HCT116 (cell line): ENCODE results near the gene TOX4. TPM values are rescaled to one million over a fixed set of nuclear protein-coding genes. Genes with fewer than 3 reads are reported as not detected.

Source experiments
- ATAC-seq: fragments of 200-7000 bp; cut with Tn5 transposase; 2 replicates; pipeline ENCODE4 v1.9.1; 2020; ENCODE audit warnings: mild to moderate bottlenecking, moderate library complexity
- BruUV-seq: library from RNA; stranded (reverse); fragments of 400-500 nt; replicated peaks from 2 replicates; lab custom pipeline; 2021; lab: Mats Ljungman, UMichigan
- CTCF ChIA-PET: fragments of 300-600 bp; sonication (Branson Sonifier 250); formaldehyde crosslinking; loops from one replicate; lab custom pipeline; 2021; ENCODE audit warnings: antibody characterized with exemption; lab: Charles Lee
- POLR2A ChIA-PET: fragments of 300-600, 350-600 bp; sonication (Branson Sonifier 250); formaldehyde crosslinking; loops from one replicate; lab custom pipeline; 2021; ENCODE audit warnings: antibody characterized with exemption; lab: Charles Lee
- RAD21 ChIA-PET, 2 experiments: fragments of 300-600 bp; sonication (Branson Sonifier 250); formaldehyde crosslinking; loops; one replicate each; lab custom pipeline; 2023; ENCODE audit warnings: low total read pairs in 2 of 2; ENCODE audit not compliant: uncharacterized antibody in 2 of 2, unreplicated experiment in 2 of 2, low non-redundant PET in 1 of 2; lab: Charles Lee
- DNase-seq: peaks from one replicate; pipeline ENCODE4 v3.0.0-alpha.2; 2010; ENCODE audit warnings: low read depth, low spot score
- H2AFZ ChIP-seq: fragments of 200-600 bp; shearing (Covaris generic), sonication (generic); 2 replicates; pipeline ENCODE4 v1.6.1; 2017; ENCODE audit warnings: low read depth, mixed run types, mixed read lengths, antibody characterized with exemption, low read length; ENCODE audit not compliant: poor library complexity, severe bottlenecking
- H3K27ac ChIP-seq: 2 replicates; pipeline ENCODE4 v1.5.1; 2012; ENCODE audit warnings: low read depth, low read length
- H3K27me3 ChIP-seq: fragments of 200-600 bp; sonication (generic); 2 replicates; pipeline ENCODE4 v1.6.1; 2016; ENCODE audit warnings: mixed run types, low read length, mixed read lengths; ENCODE audit not compliant: insufficient read depth
- H3K36me3 ChIP-seq, 2 experiments: fragments of 200-500 bp in 1 of 2; fragments of 200-600 bp in 1 of 2; sonication (Bioruptor generic) in 1 of 2; sonication (generic) in 1 of 2; 2 replicates each; pipeline versions ENCODE4 v1.5.1 to v1.6.1; 2014 to 2016; ENCODE audit warnings: low read length in 2 of 2, inconsistent platforms in 1 of 2, mixed read lengths in 1 of 2, mixed run types in 1 of 2; ENCODE audit not compliant: insufficient read depth in 2 of 2, control insufficient read depth in 1 of 2
- H3K4me1 ChIP-seq, 2 experiments: fragments of 200-600 bp in 1 of 2; sonication (generic) in 1 of 2; 2 replicates each; pipeline versions ENCODE4 v1.5.1 to v1.6.1; 2012 to 2017; ENCODE audit warnings: low read length in 2 of 2, inconsistent platforms in 1 of 2, mild to moderate bottlenecking in 1 of 2, mixed read lengths in 1 of 2, mixed run types in 1 of 2, moderate library complexity in 1 of 2; ENCODE audit not compliant: insufficient read depth in 2 of 2, control insufficient read depth in 1 of 2
- H3K4me2 ChIP-seq: fragments of 200-600 bp; sonication (generic); 2 replicates; pipeline ENCODE4 v1.6.1; 2017; ENCODE audit warnings: mixed run types, low read length, mixed read lengths
- H3K4me3 ChIP-seq, 2 experiments: fragments of 200-600 bp in 1 of 2; sonication (generic) in 1 of 2; replicated peaks in 1 of 2; 2 replicates each; pipeline ENCODE4 v1.5.1; 2011 to 2016; ENCODE audit warnings: low read length in 2 of 2, control low read depth in 1 of 2, low read depth in 1 of 2, mild to moderate bottlenecking in 1 of 2, mixed read lengths in 1 of 2, mixed run types in 1 of 2
- H3K79me2 ChIP-seq: fragments of 200-600 bp; sonication (generic); 2 replicates; pipeline ENCODE4 v1.6.1; 2017; ENCODE audit warnings: mild to moderate bottlenecking, mixed run types, low read length, moderate library complexity, mixed read lengths; ENCODE audit not compliant: insufficient read depth
- H3K9ac ChIP-seq: fragments of 200-600 bp; sonication (generic); 2 replicates; pipeline ENCODE4 v1.6.1; 2016; ENCODE audit warnings: low read length, mixed read lengths
- H3K9me2 ChIP-seq: fragments of 200-600 bp; sonication (generic), shearing (Covaris generic); 2 replicates; pipeline ENCODE4 v1.6.1; 2017; ENCODE audit warnings: mixed run types, mild to moderate bottlenecking, moderate library complexity; ENCODE audit not compliant: insufficient read depth
- H3K9me3 ChIP-seq, 2 experiments: fragments of 200-500 bp in 1 of 2; fragments of 200-600 bp in 1 of 2; sonication (Bioruptor generic) in 1 of 2; sonication (generic) in 1 of 2; 2 replicates each; pipeline ENCODE4 v1.6.1; 2014 to 2017; ENCODE audit warnings: low read length in 2 of 2, mixed read lengths in 2 of 2, inconsistent platforms in 1 of 2, low read depth in 1 of 2, mild to moderate bottlenecking in 1 of 2, mixed run types in 1 of 2, moderate library complexity in 1 of 2; ENCODE audit not compliant: control insufficient read depth in 1 of 2, insufficient read depth in 1 of 2
- H4K20me1 ChIP-seq: fragments of 200-600 bp; sonication (generic), shearing (Covaris generic); 2 replicates; pipeline ENCODE4 v1.6.1; 2017; ENCODE audit warnings: mixed run types, mild to moderate bottlenecking, moderate library complexity; ENCODE audit not compliant: insufficient read depth
- CTCF ChIP-seq, 3 experiments: fragments of 200-600 bp in 1 of 3; sonication (generic) in 1 of 3; IDR thresholded peaks in 2 of 3; conservative IDR thresholded peaks in 1 of 3; 2 replicates each; pipeline ENCODE4 v1.5.1; 2012 to 2017; ENCODE audit warnings: low read depth in 2 of 3, low read length in 2 of 3, antibody characterized with exemption in 1 of 3, borderline replicate concordance in 1 of 3, control low read depth in 1 of 3, mild to moderate bottlenecking in 1 of 3, mixed read lengths in 1 of 3, mixed run types in 1 of 3, moderate library complexity in 1 of 3; ENCODE audit not compliant: insufficient read depth in 1 of 3
- FOSL1 ChIP-seq: IDR thresholded peaks from 2 replicates; pipeline ENCODE4 v1.6.1; 2012; ENCODE audit warnings: low read depth
- intact Hi-C: fragments of 100-400 bp; cut with micrococcal nuclease; formaldehyde crosslinking; loops from 2 replicates; pipeline ENCODE4 v1.10.0; 2022
- total RNA-seq: library from RNA; stranded (reverse); gene quantifications from one replicate; pipeline ENCODE4 v1.2.1, GENCODE V29; 2021; ENCODE audit not compliant: unreplicated experiment

The TOX4 gene
- total RNA-seq, 1 experiment from 2014 or later = 58.5 TPM

GRCh38 chr14:21509432-21510143, 32.6 kb downstream of the TOX4 start:
- no peak overlapping the region for H2AFZ ChIP-seq
- peak overlapping the region; percentile 84 for H3K9ac ChIP-seq
- no TSS peak for BruUV-seq
- POLR2A ChIA-PET = no interaction called here
- TF ChIP-seq FOSL1 (no peak), CTCF (IDR thresholded peaks at IDR 0.05 in 2 of 3, conservative IDR thresholded peaks at IDR 0.05 in 1 of 3; ENCODE audit: borderline replicate concordance in 1 of 3, insufficient read depth in 1 of 3, low read depth in 2 of 3, low read length in 2 of 3) (no peak)
- no peak overlapping the region for H3K27ac ChIP-seq
- peak overlapping the region; percentile 96 for H3K4me2 ChIP-seq
- intact Hi-C loops = loop anchor here (2.0 kb wide), 1 partner anchor 33 kb away; the partner anchor contains the start of genes RAB2B and TOX4
- peaks cover 10 to 11% of the 10 kb centered on the region in 2 experiments; a peak in 3 of 4 replicates for H3K36me3 ChIP-seq
- H3K4me3 ChIP-seq = peak overlapping the region; percentile 72 to 84
- no peaks in the 10 kb centered on the region for H3K9me3 ChIP-seq
- no peaks in the 10 kb centered on the region for H3K27me3 ChIP-seq
- peaks cover 6% of the 10 kb centered on the region; the same call in 1 of the 2 replicates for H4K20me1 ChIP-seq
- CTCF ChIA-PET = interaction anchor here (4.5 kb wide), 1 partner anchor 11 kb away, joined by 30 read pairs; no protein-coding TSS in a partner anchor
- DNase-seq (no peak), ATAC-seq (no peak)
- peaks cover 66% of the 10 kb centered on the region for H3K79me2 ChIP-seq
- H3K4me1 ChIP-seq = peaks cover 8 to 15% of the 10 kb centered on the region in 2 experiments; a peak in 3 of 4 replicates
- RAD21 ChIA-PET = no interaction called here
- H3K9me2 ChIP-seq = no peaks in the 10 kb centered on the region
